HG03108 (cell line): ENCODE measurements around the gene PTPRE.
"Not testable (repeated sequence)": the region's sequence is repeated elsewhere in the genome, so short reads cannot be mapped to it uniquely, and the experiment has no call there.

Experiments used
- ATAC-seq: cut with Tn5 transposase; IDR thresholded peaks from one replicate; pipeline ENCODE4 v1.9.1; 2021; ENCODE audit warnings: moderate library complexity; ENCODE audit not compliant: unreplicated experiment

The PTPRE gene

DNA sequence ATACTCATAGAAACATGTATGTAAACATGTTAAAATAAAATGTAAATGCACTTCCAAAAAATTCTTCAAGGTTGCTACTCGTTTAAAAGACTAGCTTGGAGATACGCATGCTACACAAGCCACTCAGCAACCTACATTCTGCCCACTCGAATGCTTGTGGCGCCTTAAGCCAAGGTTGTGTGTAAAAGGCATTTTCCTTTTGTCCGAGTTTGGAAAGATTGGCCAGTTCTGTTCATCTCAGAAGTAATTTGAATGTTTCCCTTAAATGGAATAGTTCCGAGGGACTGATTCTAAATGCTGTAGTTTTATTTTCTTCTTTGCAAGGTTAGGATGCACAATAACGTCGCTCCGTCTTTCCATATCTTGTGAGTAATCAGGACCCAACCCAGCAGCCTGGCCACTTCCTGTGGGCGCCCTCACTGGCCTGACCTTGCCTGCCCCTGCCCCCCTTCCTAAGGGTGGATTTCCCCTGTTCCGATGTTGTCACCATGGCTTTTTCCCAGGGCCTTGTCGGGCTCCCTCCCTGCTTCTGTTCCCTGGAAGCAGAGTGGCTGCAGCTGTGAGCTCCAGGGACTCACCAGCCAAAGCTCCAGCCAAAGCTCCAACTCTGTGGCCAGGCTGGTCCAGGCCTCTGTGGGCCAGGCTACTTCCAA is 70.6 kb downstream of the PTPRE start:
- ATAC-seq = no peak

DNA sequence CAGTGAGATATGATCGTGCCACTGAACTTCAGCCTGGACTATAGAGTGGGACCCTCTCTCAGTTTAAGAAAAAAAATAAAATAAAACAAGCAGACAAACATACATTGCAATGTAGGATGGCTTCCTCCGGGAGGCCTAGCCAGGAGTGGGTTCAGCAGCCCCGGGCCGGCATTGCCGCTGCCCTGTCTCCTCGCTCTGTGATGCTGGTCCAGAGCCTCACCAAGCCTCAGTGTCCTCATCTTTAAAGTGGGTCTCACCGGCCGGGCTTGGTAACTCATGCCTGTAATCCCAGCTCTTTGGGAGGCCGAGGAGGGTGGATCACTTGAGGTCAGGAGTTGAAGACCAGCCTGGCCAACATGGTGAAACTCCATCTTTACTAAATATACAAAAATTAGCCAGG is 71.6 kb downstream of the PTPRE start:
- no peak for ATAC-seq

DNA sequence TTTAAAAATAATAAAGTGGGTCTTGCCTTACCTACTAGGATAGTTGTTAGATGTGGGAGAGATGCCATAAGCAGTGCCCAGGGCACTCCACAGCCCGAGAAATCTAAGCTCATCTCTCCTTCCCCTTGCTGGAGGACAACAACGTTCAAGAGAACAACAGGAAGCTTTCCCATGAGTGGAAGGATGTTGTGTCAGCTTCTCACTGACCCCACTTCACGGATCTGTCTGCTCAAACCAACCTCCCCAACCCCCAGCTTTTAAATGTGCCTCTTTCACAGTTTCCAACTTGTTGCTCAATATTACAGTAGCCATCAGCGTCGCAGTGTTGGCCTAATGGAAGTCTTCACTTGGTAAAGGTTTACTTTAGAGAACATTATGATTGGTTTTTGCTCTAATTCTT is 72.1 kb downstream of the PTPRE start:
- no peak for ATAC-seq

DNA sequence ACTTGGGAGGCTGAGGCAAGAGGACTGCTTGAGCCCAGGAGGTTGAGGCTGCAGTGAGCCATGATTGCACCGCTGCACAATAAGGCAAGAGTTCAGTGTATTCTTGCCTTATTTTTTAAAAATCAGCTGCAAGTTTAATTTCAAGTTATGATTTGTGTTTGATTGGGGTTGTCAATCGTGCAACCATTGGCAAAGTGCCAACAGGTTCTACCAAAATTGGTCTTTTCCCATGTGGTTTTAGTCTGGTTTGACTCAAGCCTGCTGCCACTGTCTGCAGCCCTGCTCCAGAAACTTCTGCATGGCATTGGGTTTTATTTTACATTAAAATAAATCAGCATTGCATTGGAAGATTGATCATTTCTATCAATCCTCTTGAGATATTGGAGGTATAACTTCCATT is 72.7 kb downstream of the PTPRE start:
- no peak for ATAC-seq

DNA sequence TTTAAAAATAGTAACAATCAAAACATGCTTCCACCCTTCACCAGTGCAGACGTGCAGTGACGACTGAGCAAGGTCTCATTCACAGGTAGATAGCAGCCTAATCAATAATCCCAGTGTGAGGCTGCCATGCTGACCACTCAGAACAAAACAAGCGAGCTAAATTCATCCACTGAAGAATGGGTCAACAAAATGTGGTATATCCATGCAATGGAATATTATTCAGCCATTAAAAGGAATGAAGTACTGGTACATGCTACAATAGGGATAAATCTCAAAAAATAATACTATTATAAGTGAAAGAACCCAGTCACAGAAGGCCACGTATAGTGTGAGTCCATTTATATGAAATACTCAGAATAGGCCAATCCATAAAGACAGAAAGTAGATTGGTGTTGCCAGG is 74.0 kb downstream of the PTPRE start:
- no peak for ATAC-seq

DNA sequence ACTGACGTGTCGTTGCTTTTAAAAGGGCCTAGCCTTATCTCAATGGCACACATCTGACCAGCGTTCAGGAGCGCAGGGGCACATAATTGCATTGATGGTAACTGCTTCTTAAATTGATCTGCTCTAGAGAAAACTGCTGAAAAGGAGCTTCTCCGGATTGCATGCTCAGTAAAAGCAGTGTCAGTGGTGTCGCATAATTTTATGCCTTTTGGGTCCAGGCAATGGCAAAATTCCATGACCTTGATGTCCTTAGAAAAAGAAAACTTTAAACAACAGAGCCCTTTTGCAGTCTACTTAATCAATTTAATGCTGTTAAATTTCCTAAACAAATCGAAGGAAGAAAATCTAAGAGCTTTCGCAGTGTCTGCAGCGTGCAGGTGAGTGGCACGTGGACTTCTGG is 75.7 kb downstream of the PTPRE start:
- ATAC-seq = no peak

DNA sequence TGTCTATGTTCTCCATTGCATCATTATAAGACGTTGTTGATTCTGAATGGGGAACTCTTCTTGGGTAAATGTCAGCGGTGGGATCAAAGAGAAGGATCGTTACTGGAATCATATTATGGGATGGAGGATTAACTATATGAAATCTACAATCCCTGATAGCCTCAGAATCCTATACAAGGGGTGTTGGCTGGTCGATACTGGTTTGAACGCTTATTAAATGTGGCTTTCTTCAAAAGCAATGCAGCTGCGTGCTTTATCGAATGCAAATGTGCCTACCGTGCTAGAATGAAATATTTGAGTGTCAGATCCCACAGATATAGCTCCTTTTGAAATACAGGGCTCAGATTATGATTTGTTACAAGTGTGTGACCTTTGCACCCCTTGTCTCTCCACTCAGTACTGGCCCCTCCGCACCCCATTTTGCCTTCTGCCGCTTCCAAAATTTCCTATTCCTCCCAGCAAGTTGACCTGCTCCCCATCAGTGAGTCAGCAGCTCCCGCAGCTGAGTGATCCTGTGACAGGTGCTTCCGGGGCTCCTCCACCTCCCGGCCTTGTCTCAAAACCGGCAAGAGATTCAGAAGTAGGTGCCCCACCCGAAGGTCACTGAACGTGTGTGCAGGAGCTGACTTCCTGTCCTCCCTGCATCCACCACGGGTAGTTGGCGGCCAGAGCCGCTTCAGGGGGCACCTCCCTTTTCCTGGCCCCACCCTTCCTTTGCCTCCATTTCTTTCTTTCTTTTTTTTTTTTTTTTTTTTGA is 76.6 kb downstream of the PTPRE start:
- ATAC-seq = no peak

DNA sequence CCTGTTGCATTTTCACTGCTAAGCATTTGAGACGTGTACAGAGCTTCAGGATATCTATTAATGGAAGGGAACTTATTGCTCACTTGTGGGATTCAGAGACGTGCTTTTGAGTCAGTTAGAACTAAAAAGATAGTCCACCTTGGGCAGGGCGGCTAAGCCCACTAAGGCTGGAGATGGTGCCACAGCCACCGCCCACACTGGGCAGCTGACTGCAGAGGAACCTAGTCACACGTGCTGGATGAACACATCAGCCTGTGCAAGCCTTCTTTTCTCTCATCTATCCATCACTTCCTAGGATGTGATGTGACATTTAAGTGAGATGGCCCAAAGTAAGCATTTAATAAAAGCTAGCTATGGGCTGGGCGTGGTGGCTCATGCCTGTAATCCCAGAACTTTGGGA is 78.0 kb downstream of the PTPRE start:
- no peak for ATAC-seq

DNA sequence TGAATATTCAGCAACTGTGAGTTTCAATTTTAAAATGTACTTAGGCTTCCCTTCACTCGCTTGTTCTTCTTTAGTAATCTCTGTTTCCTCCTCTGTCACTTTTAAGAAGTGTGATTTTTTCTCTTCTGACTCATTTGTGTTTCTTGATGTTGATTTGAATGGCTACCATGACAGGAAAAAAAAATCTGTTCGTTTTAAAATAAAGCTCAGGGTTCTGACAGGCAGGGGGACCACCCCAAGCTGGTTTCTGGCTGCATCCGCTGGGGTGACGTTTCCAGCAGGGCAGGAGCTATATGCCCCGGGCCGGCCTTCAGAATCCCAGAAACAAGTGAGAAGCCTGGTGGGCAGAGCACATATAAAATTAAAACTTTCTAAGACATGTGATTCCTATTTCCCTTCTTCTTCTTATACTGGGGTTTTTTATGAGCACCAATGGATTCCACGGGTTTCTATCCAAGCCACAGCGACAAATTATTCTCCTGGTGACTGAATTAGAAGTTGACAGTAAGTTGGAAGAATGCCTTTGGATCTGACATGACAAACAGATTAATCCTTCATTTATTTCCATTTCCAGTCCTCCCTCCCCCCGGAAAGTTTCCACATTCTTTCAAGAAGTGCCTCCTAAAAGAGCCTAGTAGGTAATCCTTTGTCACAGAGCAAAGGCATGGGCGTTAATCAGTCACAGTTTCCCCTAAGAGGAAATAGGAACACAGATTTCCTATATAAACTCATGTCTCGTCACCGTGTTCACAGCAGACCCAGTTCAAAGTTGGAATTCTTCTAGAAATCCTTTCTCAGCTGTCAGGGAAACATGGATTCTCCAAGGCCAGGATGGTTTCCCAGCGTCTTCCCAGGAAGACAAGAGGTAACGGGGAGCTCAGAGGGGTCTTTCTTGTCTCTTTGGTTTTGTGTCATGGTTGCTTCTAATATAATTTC is 79.9 kb downstream of the PTPRE start:
- ATAC-seq = no peak

DNA sequence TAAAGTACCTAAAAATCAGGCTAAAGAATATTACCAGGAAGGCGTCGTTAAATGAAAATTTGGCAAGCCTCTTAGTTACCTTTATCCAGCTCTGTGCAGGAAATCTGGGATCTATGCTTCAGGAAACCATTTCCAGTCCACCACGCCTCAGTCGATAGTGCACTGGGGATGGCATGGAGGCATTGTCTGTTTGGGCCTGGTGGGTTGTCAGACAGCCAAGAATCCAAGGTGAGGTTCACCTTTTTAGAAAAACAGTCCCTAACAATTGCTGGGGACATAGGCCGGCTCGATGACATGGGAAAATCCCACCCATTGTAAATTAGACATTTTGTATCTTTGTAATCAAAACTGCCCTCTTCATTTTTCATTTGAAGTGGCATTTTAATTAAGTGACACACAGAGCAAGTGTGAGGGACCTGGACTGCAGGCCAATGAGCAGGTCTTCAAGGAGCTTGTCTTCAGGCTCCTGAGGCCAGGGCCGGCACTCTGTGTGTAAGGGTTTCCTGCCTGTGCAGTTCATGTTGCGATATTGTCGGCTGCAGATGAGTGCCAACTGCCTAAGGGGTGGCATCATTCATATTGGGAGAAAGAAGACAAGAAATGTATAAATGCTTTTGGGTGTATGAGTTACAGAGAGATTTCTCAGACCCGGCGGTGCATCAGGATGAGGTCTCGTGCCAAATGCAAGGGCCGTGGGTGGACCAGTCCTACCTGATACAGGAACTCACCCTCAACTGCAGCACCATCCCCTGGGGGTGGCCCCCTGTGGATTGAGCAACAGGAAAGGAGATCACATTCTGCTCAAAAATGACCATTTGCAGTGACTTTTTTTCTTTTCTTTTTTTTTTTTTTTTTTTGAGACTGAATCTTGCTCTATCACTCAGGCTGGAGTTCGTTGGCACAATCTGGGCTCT is 80.8 kb downstream of the PTPRE start:
- no peak for ATAC-seq

DNA sequence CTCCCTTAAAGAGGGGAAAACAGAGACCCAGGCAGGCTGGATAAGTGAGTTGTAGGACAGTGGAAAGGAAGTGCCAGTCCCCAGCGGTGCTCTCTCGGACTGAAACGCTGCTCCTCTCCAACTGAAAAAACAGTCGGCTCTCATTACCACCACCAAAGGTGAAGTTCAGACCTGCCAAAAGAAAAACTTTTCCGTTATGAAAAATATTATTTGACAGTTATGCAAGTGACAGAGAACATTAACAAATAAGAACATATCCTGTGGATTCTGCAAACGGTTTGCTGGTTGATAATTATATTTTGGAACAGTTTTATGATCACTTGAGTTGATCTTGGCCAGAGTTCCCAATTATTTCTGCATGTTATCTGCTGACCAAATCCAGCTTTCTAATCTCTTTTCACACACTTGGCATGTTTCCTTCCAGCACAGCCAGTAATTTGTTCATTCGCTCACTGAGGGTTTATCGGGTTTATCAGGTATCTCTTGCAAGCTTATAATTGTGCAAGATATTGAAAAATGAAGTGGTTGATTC is 82.6 kb downstream of the PTPRE start:
- ATAC-seq = no peak

DNA sequence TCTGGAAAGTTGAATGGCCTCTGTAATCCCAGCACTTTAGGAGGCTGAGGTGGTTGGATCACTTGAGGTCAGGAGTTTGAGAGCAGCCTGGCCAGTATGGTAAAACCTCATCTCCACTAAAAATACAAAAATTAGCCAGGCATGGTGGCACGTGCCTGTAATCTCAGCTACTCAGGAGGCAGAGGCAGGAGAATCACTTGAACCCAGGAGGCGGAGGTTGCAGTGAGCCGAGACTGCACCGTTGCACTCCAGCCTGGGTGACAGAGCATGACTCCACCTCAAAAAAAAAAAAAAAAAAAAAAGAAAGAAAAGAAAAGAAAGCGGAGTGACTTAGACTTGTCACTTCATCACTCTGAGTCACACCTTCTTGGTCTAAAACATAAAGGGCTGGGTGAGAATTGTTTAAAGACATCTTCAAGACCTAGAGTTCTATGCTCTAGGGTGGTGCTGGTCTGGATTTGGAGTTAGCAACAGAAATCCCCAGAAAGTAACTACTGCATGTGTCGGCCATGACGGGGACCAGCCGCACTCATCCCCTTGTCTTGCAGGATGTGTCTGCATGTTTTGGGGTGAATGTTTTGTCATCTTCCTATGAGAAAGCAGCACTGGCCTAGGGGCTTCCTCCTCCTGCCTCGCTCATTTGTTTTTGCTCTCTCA is 83.4 kb downstream of the PTPRE start:
- not testable (repeated sequence) for ATAC-seq

DNA sequence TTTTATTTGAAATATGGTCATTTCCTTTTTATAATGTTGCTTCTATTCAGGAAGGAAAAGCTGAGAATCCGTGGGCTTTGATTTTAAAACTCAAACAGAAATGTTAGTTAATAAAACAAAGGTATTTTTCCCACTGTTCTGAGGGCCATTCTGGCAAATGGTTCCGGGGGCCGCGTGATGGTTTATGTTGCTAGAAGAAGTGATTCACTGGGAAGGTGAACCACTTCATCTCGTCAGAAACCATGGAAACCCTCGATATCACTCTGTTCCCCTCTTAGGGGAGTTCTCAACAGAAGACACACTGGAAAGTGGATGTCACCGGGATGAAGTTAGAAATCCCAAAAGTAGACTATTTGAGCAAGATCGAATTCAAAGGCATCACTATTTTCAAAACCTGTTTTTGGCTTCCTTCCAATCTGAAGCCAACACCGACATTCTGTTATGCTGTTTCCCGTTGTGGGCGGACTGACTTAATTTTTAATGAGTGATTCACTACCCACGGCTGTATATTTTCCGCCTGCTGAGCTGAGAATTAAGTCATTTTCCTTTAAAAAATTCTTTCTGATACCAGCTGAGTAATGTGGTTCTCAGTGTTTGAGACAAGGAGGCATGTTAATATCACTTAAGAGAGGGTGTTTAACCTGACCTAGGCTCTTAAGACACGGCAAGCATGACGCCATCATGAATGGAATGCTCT is 84.1 kb downstream of the PTPRE start:
- ATAC-seq = no peak

DNA sequence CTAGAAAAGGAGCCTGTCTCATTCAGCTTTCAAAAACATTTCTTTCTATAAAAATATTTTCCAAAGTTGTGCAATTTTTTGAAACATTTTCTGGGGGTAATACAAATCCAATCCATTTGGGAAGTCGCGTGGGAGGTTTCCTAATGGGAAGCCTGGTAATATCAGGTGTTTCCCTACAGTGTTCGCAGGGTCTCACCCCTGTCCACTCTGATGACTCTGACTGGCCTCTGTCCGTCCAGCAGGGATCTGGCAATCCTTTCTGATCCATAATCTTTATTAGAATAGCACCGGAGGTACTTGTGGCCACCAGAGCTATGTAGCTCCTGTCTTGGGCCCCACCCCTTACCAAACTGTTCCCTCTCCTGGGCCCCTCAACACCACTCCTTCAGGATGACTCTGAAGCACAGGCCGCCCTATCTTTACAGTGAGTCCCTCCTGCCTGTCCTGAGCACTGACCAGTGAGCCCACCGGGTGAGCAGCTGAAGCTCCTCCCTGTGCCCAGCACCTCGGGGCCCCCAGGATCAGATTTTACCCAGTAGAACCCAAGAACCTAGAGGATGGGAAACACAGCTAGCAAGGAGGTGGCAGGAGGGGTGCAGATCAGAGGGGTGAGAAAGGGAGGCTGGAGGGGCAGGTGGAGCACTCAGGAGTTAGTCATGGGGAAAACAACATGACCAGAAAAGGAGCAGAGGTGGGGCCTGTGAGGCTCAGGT is 84.8 kb downstream of the PTPRE start:
- ATAC-seq = no peak

DNA sequence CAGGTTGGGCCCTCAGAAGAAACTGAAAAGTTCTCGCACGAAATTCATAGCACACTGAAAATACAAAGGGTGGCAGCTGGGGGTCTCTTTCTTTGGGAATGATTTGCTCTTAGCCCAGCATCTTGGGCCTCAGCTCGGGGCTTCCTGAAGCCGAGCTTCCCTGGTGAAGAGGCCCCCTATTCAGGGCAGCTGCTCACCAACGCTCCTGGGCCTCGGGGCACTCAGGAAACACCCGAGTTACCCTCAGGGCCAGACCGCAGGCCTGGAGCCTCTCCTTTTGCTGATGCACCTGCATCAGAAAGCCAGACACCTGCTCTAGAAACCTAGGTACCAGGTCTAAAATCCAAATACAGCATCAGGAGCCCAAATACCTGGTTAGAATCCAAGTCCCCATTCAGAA is 85.5 kb downstream of the PTPRE start:
- ATAC-seq = no peak

DNA sequence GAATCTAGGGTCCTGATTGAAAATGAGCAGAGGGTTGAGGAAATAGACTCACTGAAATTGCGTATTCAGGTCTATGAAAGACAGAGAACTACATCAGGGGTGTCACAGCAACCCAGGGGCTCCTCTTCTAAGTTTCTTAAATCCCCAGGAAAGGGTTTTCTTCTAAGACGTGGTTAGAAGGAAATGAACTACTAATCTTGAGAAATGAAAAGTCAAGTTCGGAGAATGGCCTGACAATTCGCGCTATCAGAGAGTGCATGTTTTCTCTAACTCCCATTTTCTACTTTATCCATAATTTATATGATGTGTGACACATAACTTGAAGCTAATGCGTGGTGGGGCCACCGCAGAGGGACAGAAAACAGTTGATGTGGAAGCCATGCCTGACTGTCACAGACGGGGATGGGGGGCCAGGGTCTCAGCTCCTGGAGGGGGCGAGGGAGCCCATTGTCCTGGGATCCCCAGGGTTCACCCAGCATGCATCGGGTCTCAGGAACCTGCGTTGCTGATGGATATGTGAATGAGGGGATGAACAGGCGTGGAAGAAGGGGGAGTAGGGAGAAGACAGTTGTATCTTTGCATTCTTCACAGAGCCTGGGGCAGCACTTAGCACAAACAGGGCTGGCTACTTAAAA is 86.3 kb downstream of the PTPRE start:
- ATAC-seq = no peak

DNA sequence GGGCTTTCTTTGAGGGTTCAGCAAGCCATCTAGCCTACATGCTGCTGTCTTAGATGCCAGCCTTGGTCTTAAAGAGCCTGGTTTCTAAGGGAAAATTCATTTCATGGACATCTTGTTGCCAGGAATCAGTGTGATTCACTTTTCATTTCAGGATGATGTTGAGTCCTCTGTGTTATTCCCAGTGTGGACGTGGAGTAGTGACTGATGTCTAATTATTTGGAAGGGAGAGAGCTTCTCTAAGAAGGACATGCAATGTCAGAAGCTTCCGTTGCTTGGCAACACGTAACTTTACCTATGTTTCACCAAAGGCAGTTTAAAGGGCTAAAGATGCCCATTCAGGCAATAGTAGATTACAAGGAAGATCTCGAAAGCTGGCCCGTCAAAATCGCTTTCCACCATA is 89.0 kb downstream of the PTPRE start:
- ATAC-seq = no peak

DNA sequence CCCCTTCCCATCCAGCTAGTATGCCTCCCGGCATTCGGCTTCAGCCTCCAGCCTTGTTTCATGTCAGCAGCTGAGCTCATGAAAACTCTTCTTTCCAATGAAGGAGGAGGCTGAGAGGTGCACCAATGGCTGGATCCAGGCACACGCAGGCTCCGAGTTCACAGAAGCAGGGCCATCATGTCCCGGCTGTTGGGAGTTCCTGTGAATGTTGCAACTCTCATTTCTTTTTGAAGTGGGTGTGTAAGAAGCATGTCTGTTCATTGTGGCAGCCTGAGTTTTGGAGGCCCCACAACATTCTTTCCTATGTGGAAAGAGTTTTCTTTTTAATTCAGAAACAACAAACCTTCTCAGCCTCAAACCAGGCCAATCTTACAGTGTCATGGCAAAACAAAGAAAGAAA is 89.7 kb downstream of the PTPRE start:
- ATAC-seq = no peak
